Mucosa of stomach (tissue), 1 donor: ENCODE measurements around the gene ARHGAP28.
"Not testable (repeated sequence)": the region's sequence is repeated elsewhere in the genome, so short reads cannot be mapped to it uniquely, and the experiment has no call there.

Source experiments
- H3K27me3 ChIP-seq: one replicate; pipeline ENCODE4 v1.7.0; 2013; ENCODE audit warnings: mild to moderate bottlenecking, low read length; ENCODE audit not compliant: control insufficient read depth, insufficient read depth
- H3K36me3 ChIP-seq: one replicate; pipeline ENCODE4 v1.7.0; 2013; ENCODE audit warnings: low read length; ENCODE audit not compliant: control insufficient read depth, insufficient read depth
- H3K4me1 ChIP-seq: one replicate; pipeline ENCODE4 v1.7.0; 2013; ENCODE audit warnings: mild to moderate bottlenecking, low read length; ENCODE audit not compliant: control insufficient read depth, insufficient read depth
- H3K4me3 ChIP-seq: one replicate; pipeline ENCODE4 v1.7.0; 2013; ENCODE audit warnings: low read length
- H3K9ac ChIP-seq: one replicate; pipeline ENCODE4 v1.7.0; 2013; ENCODE audit warnings: mild to moderate bottlenecking, low read length, moderate library complexity
- H3K9me3 ChIP-seq: one replicate; pipeline ENCODE4 v1.7.0; 2013; ENCODE audit warnings: mild to moderate bottlenecking, low read length, moderate library complexity; ENCODE audit not compliant: control insufficient read depth
- donor health status: Pancreatic carcinoma.

ARHGAP28 gene

GRCh38 chr18:6781796-6782195, 52.3 kb downstream of the ARHGAP28 start:
- Histone ChIP-seq H3K9me3 (no peaks in the 10 kb centered on the region), H3K27me3 (no peaks in the 10 kb centered on the region), H3K4me3 (no peak overlapping the region), H3K9ac (no peak overlapping the region), H3K4me1 (no peaks in the 10 kb centered on the region), H3K36me3 (no peaks in the 10 kb centered on the region)

GRCh38 chr18:6782861-6783260, 53.3 kb downstream of the ARHGAP28 start:
- Histone ChIP-seq H3K36me3 (no peaks in the 10 kb centered on the region), H3K4me3 (no peak overlapping the region), H3K27me3 (no peaks in the 10 kb centered on the region), H3K9me3 (no peaks in the 10 kb centered on the region), H3K9ac (no peak overlapping the region), H3K4me1 (no peaks in the 10 kb centered on the region)

DNA sequence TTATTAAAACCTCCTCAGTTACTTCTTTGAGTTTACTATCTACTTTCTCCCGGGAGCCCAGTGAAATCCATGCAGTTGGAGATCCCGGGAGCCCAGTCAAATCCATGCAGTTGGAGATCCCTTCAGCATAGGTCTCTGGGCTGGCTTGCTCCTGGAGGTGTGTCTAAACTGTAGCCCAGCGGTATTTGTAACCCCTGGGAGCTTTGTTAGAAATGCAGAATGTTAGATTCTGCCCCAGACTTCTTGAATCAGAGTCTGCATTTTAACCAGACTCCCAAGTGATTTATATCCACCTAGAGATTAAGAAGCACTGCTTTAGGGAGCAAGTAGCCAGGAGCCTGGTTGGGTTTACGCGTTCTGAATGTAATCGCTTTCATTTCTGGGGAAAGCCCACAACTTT, 54.5 kb downstream of the ARHGAP28 start:
- H3K36me3 ChIP-seq = no peaks in the 10 kb centered on the region

DNA sequence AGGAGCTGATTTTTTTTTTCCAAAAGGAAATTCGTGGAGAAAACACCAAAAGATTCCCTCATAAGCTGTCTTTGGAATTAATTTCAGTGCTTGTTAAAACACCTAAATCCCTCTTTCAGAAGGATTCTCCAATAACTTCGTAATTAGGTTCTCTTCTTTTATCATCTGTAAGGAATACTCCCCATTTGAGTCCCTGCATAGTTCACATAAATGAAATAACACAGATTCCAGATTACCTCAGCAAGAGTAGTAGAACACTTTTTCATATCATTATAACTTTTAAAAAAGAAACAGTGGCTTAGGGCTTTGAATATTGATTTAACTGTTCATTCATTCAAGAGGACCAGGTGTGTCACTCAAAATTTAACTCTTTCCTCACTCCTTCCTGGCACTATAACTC, 55.5 kb downstream of the ARHGAP28 start:
- no peaks in the 10 kb centered on the region for H3K9me3 ChIP-seq
- H3K27me3 ChIP-seq = no peaks in the 10 kb centered on the region
- H3K9ac ChIP-seq = no peak overlapping the region
- H3K4me1 ChIP-seq = no peaks in the 10 kb centered on the region
- H3K4me3 ChIP-seq = no peak overlapping the region
- no peaks in the 10 kb centered on the region for H3K36me3 ChIP-seq

More for the DNA sequence above, 54.5 kb downstream of the ARHGAP28 start:
- Histone ChIP-seq H3K27me3 (no peaks in the 10 kb centered on the region), H3K9me3 (no peaks in the 10 kb centered on the region), H3K4me1 (no peaks in the 10 kb centered on the region), H3K9ac (no peak overlapping the region), H3K4me3 (no peak overlapping the region)

- no peaks in the 10 kb centered on the region for H3K4me1 ChIP-seq
- H3K36me3 ChIP-seq = no peaks in the 10 kb centered on the region
- no peaks in the 10 kb centered on the region for H3K9me3 ChIP-seq
- H3K27me3 ChIP-seq = no peaks in the 10 kb centered on the region
- no peak overlapping the region for H3K4me3 ChIP-seq
- no peak overlapping the region for H3K9ac ChIP-seq
These were observed 55.9 kb downstream of the ARHGAP28 start for GRCh38 chr18:6785411-6785810.

- Histone ChIP-seq H3K27me3 (no peaks in the 10 kb centered on the region), H3K9ac (no peak overlapping the region), H3K4me3 (no peak overlapping the region), H3K4me1 (no peaks in the 10 kb centered on the region), H3K36me3 (no peaks in the 10 kb centered on the region), H3K9me3 (no peaks in the 10 kb centered on the region)
These were observed 62.9 kb downstream of the ARHGAP28 start for GRCh38 chr18:6792391-6792790.

- Histone ChIP-seq H3K4me1 (no peaks in the 10 kb centered on the region), H3K4me3 (no peak overlapping the region), H3K9ac (no peak overlapping the region), H3K27me3 (no peaks in the 10 kb centered on the region), H3K36me3 (no peaks in the 10 kb centered on the region), H3K9me3 (no peaks in the 10 kb centered on the region)
These were observed 63.9 kb downstream of the ARHGAP28 start for GRCh38 chr18:6793455-6793854.

GRCh38 chr18:6793986-6794385, 64.5 kb downstream of the ARHGAP28 start:
- no peak overlapping the region for H3K4me3 ChIP-seq
- H3K9me3 ChIP-seq = no peaks in the 10 kb centered on the region
- H3K9ac ChIP-seq = no peak overlapping the region
- no peaks in the 10 kb centered on the region for H3K27me3 ChIP-seq
- H3K4me1 ChIP-seq = no peaks in the 10 kb centered on the region
- H3K36me3 ChIP-seq = no peaks in the 10 kb centered on the region

- Histone ChIP-seq H3K27me3 (no peaks in the 10 kb centered on the region), H3K9ac (no peak overlapping the region), H3K4me1 (no peaks in the 10 kb centered on the region), H3K9me3 (no peaks in the 10 kb centered on the region), H3K36me3 (no peaks in the 10 kb centered on the region), H3K4me3 (no peak overlapping the region)
These were observed 65.8 kb downstream of the ARHGAP28 start for GRCh38 chr18:6795307-6795706.

DNA sequence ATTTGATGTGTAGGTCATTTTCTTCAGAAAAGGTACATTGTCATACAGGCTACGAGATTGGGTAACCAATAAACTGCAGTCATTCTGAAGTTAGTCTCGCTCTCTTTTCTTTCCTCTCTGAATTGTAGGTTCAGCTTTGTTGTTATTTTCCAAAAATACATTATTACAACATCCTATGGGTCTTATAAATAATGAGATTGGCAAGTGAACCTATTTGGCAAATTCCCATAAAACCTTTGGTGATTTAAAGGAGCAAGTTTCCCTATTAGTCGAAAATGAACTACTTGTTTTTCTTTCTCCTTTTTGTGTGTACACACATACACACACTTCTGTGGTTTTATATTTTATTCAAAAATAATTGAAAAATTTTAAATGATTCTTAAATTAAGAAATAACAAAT, 67.0 kb downstream of the ARHGAP28 start:
- no peaks in the 10 kb centered on the region for H3K27me3 ChIP-seq
- no peak overlapping the region for H3K9ac ChIP-seq
- H3K4me3 ChIP-seq = no peak overlapping the region
- H3K36me3 ChIP-seq = no peaks in the 10 kb centered on the region
- no peaks in the 10 kb centered on the region for H3K4me1 ChIP-seq
- no peaks in the 10 kb centered on the region for H3K9me3 ChIP-seq

DNA sequence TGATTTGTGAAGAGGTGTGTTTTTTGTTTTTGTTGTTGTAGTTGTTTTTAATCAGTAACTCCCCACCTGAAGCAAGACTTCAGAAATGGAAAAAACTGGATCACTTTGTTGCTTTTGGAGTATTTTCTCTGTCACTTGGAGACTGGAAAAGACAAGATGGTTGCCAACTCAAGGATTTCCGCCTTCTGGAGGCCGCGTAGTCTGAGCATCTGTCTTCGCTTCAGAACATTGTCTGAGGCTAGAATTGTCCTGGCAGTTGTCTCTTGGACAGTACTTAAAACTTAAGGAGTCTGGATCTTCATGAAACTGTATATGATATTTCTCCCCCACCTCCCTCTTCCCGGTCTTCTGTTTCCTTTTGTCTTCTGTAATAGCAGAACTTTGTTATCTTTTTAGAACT, 67.7 kb downstream of the ARHGAP28 start:
- H3K36me3 ChIP-seq = no peaks in the 10 kb centered on the region
- no peak overlapping the region for H3K4me3 ChIP-seq
- H3K9me3 ChIP-seq = no peaks in the 10 kb centered on the region
- no peak overlapping the region for H3K9ac ChIP-seq
- H3K27me3 ChIP-seq = no peaks in the 10 kb centered on the region
- H3K4me1 ChIP-seq = no peaks in the 10 kb centered on the region

- Histone ChIP-seq H3K36me3 (no peaks in the 10 kb centered on the region), H3K4me3 (no peak overlapping the region), H3K9me3 (no peaks in the 10 kb centered on the region), H3K4me1 (no peaks in the 10 kb centered on the region), H3K9ac (no peak overlapping the region), H3K27me3 (no peaks in the 10 kb centered on the region)
These were observed 69.4 kb downstream of the ARHGAP28 start for GRCh38 chr18:6798896-6799295.

GRCh38 chr18:6800309-6800708, 70.8 kb downstream of the ARHGAP28 start:
- not testable (repeated sequence) for H3K4me1 ChIP-seq, H3K36me3 ChIP-seq, H3K9me3 ChIP-seq, H3K9ac ChIP-seq, H3K27me3 ChIP-seq, H3K4me3 ChIP-seq
